Fibroblast of lung (primary cell): Measurements from ENCODE around the gene ITPR2. TPM values are rescaled to one million over a fixed set of nuclear protein-coding genes. Genes with fewer than 3 reads are reported as not detected.

Experiments used
- DNase-seq, 2 donors: peaks; one replicate each; pipeline versions ENCODE4 v3.0.0 to v3.0.0-alpha.2; 2010; ENCODE audit warnings: low read depth in 2 of 2
- H2AFZ ChIP-seq: 2 replicates; pipeline ENCODE4 v1.5.1; 2012; ENCODE audit warnings: low read length, control low read depth, inconsistent platforms
- H3K27ac ChIP-seq: 2 replicates; pipeline ENCODE4 v1.5.1; 2011; ENCODE audit warnings: low read length, control low read depth; ENCODE audit not compliant: insufficient read depth
- H3K27me3 ChIP-seq: 2 replicates; pipeline ENCODE4 v1.5.1; 2011; ENCODE audit warnings: mild to moderate bottlenecking, low read length; ENCODE audit not compliant: control insufficient read depth, insufficient read depth
- H3K36me3 ChIP-seq: 2 replicates; pipeline ENCODE4 v1.5.1; 2011; ENCODE audit warnings: low read length; ENCODE audit not compliant: control insufficient read depth, insufficient read depth
- H3K4me1 ChIP-seq: 2 replicates; pipeline ENCODE4 v1.5.1; 2011; ENCODE audit warnings: low read length; ENCODE audit not compliant: control insufficient read depth, insufficient read depth; ENCODE audit errors: extremely low read depth
- H3K4me2 ChIP-seq: 2 replicates; pipeline ENCODE4 v1.5.1; 2011; ENCODE audit warnings: low read length, control low read depth; ENCODE audit not compliant: insufficient read depth; ENCODE audit errors: extremely low read depth
- H3K4me3 ChIP-seq, 4 experiments: fragments of 200-600 bp in 1 of 4; sonication (generic) in 1 of 4; replicated peaks in 1 of 4; 2 replicates each; pipeline ENCODE4 v1.5.1; 2011 to 2016; ENCODE audit warnings: low read length in 4 of 4, low read depth in 3 of 4, mild to moderate bottlenecking in 3 of 4, control low read depth in 2 of 4, inconsistent platforms in 1 of 4, mixed read lengths in 1 of 4; ENCODE audit not compliant: insufficient read depth in 1 of 4; ENCODE audit errors: control extremely low read depth in 1 of 4
- H3K79me2 ChIP-seq: 2 replicates; pipeline ENCODE4 v1.5.1; 2012; ENCODE audit warnings: mild to moderate bottlenecking, low read length, inconsistent platforms; ENCODE audit not compliant: control insufficient read depth, insufficient read depth
- H3K9ac ChIP-seq: 2 replicates; pipeline ENCODE4 v1.5.1; 2011; ENCODE audit warnings: mild to moderate bottlenecking, low read length, control low read depth; ENCODE audit not compliant: insufficient read depth
- H3K9me3 ChIP-seq: 2 replicates; pipeline ENCODE4 v1.5.1; 2012; ENCODE audit warnings: low read depth, low read length; ENCODE audit not compliant: control insufficient read depth, insufficient read depth
- H4K20me1 ChIP-seq: 2 replicates; pipeline ENCODE4 v1.5.1; 2011; ENCODE audit warnings: low read length; ENCODE audit not compliant: control insufficient read depth, insufficient read depth; ENCODE audit errors: extremely low read depth
- EZH2 ChIP-seq: IDR thresholded peaks from 2 replicates; pipeline ENCODE4 v1.5.1; 2012; ENCODE audit warnings: low read length, control low read depth, mild to moderate bottlenecking; ENCODE audit errors: missing control alignments
- polyA plus RNA-seq, 2 donors: library from polyadenylated mRNA; depleted of rRNA in 1 of 2; stranded (reverse) in 1 of 2; unstranded in 1 of 2; fragments of >200 nt; gene quantifications; 2 replicates each; pipeline ENCODE4 v1.2.1, GENCODE V29; 2011 to 2012; ENCODE audit warnings: missing spikeins in 1 of 2
- total RNA-seq: library from RNA; depleted of rRNA; stranded (reverse); fragments of >200 nt; gene quantifications from 2 replicates; pipeline ENCODE4 v1.2.1, GENCODE V29; 2014
- TF ChIP-seq, protein P1 (sequence below), 2 donors: IDR thresholded peaks in 1 of 2; conservative IDR thresholded peaks in 1 of 2; 1 replicate in 1 of 2; 2 replicates in 1 of 2; pipeline ENCODE4 v1.5.1; 2011 to 2012; ENCODE audit warnings: low read length in 2 of 2, control low read depth in 1 of 2, inconsistent platforms in 1 of 2, low read depth in 1 of 2, mild to moderate bottlenecking in 1 of 2

ITPR2 gene
- total and polyA plus RNA-seq, 2 donors (not counting 1 experiment from before 2014, with no cell fraction given): 5.1 to 24.6 TPM

DNA sequence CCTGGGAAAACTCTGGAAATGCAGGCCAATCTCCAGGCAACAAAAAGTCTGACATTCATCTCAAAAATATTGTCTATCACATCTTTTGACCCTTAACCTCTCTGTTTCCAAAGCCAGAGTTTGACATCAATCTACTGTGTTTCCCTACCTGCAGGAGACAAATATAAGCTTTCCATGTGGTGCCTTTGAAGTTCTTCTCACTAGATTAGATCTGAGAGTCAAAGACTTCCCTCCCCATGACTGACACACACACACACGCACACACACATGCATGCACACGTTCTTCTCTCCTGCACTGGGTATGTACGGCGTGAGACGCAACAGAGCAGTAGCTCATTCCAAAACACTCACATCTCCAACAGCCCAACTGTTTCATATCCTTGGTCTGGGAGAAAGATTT lies 8.1 kb upstream of the ITPR2 start:
- H3K4me3 ChIP-seq: no peak overlapping the region
- H4K20me1 ChIP-seq: no peaks in the 10 kb centered on the region
- no peaks in the 10 kb centered on the region for H3K79me2 ChIP-seq
- no peaks in the 10 kb centered on the region for H3K4me1 ChIP-seq
- H3K9me3 ChIP-seq: no peaks in the 10 kb centered on the region
- no peak overlapping the region for H2AFZ ChIP-seq
- no peak overlapping the region for H3K4me2 ChIP-seq
- H3K36me3 ChIP-seq: no peaks in the 10 kb centered on the region
- no peaks in the 10 kb centered on the region for H3K27me3 ChIP-seq
- DNase-seq: no peak
- no peak overlapping the region for H3K9ac ChIP-seq
- TF ChIP-seq EZH2: no peak
- TF ChIP-seq, protein P1, sequence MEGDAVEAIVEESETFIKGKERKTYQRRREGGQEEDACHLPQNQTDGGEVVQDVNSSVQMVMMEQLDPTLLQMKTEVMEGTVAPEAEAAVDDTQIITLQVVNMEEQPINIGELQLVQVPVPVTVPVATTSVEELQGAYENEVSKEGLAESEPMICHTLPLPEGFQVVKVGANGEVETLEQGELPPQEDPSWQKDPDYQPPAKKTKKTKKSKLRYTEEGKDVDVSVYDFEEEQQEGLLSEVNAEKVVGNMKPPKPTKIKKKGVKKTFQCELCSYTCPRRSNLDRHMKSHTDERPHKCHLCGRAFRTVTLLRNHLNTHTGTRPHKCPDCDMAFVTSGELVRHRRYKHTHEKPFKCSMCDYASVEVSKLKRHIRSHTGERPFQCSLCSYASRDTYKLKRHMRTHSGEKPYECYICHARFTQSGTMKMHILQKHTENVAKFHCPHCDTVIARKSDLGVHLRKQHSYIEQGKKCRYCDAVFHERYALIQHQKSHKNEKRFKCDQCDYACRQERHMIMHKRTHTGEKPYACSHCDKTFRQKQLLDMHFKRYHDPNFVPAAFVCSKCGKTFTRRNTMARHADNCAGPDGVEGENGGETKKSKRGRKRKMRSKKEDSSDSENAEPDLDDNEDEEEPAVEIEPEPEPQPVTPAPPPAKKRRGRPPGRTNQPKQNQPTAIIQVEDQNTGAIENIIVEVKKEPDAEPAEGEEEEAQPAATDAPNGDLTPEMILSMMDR (conservative IDR thresholded peaks at IDR 0.05 in 1 of 2, IDR thresholded peaks at IDR 0.05 in 1 of 2; ENCODE audit: low read depth in 1 of 2, low read length in 2 of 2): no peak
- H3K27ac ChIP-seq: no peak overlapping the region

DNA sequence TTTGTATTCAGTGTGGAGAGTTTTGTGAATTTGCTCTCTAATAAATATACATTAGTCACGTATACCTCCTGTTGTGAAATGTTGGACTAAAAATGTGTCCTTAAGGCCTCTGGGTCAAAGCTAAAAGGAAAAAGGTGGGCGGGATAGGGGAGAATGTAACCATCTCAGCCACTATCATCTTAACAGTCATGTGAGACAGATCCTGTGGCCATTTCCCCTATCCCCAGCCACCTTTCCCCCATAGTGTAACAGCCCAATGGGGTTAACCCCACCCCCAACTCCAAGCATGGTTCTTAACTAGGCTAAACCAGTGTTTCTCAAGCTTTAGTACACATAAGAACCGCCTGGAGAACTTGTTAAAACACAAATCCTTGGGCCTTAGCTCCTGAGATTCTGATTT lies 6.5 kb upstream of the ITPR2 start:
- Histone ChIP-seq H2AFZ (no peak overlapping the region), H3K4me3 (no peak overlapping the region), H3K79me2 (no peaks in the 10 kb centered on the region), H3K9me3 (no peaks in the 10 kb centered on the region), H3K27me3 (no peaks in the 10 kb centered on the region), H3K4me2 (no peak overlapping the region), H3K27ac (no peak overlapping the region), H3K36me3 (no peaks in the 10 kb centered on the region), H3K9ac (no peak overlapping the region), H3K4me1 (no peaks in the 10 kb centered on the region), H4K20me1 (no peaks in the 10 kb centered on the region)
- no peak for DNase-seq
- no peak for TF ChIP-seq EZH2
- TF ChIP-seq, protein P1 (conservative IDR thresholded peaks at IDR 0.05 in 1 of 2, IDR thresholded peaks at IDR 0.05 in 1 of 2; ENCODE audit: low read depth in 1 of 2, low read length in 2 of 2): no peak

DNA sequence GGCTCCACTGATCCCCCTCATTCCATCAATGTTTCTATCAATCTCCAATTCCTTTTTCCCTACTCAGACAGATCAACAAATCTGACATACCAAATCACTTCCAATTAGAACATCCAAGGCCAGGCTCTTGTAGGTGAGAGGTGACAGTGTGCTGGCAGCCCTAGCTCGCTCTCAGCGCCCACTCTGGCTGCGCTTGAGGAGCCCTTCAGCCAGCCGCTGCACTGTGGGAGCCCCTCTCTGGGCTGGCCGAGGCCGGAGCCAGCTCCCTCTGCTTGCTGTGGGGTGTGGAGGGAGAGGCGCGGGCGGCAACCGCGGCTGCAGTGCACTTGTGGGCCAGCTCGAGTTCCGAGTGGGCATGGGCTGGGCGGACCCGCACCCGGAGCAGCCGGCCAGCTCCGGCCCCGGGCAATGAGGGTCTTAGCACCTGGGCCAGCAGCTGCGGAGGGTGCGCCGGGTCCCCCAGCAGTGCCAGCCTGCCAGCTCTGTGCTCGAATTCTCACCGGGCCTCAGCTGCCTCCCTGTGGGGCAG lies 6.0 kb upstream of the ITPR2 start:
- Histone ChIP-seq H3K9me3 (no peaks in the 10 kb centered on the region), H3K4me2 (no peak overlapping the region), H3K36me3 (no peaks in the 10 kb centered on the region), H3K27ac (no peak overlapping the region), H3K4me1 (no peaks in the 10 kb centered on the region), H3K9ac (no peak overlapping the region), H4K20me1 (no peaks in the 10 kb centered on the region), H3K4me3 (no peak overlapping the region), H3K79me2 (no peaks in the 10 kb centered on the region), H3K27me3 (no peaks in the 10 kb centered on the region), H2AFZ (no peak overlapping the region)
- no peak for DNase-seq
- no peak for TF ChIP-seq EZH2
- TF ChIP-seq, protein P1 (conservative IDR thresholded peaks at IDR 0.05 in 1 of 2, IDR thresholded peaks at IDR 0.05 in 1 of 2; ENCODE audit: low read depth in 1 of 2, low read length in 2 of 2): no peak
